ENCODE results near the gene ONECUT3.

GRCh38 chr19:1789261-1790041, 36.1 kb downstream of the ONECUT3 start:
- TF ChIP-seq CTCF (IDR thresholded peaks at IDR 0.05) (no peak), POLR2A (IDR thresholded peaks at IDR 0.05) (no peak)

Data from lower leg skin (tissue), 3 donors.